Tibial nerve (tissue), 3 donors: ENCODE results near the gene SLC16A12.
"Not testable (repeated sequence)": the region's sequence is repeated elsewhere in the genome, so short reads cannot be mapped to it uniquely, and the experiment has no call there.

Experiments used
- CTCF ChIP-seq, 5 experiments: fragments of 200-600 bp in 3 of 5; fragments of 450-650 bp in 2 of 5; sonication (generic) in 3 of 5; IDR thresholded peaks; one replicate each; pipeline ENCODE4 v1.5.1; 2016 to 2019; ENCODE audit warnings: antibody characterized with exemption in 5 of 5, mild to moderate bottlenecking in 3 of 5, moderate library complexity in 2 of 5
- POLR2A ChIP-seq, 2 donors: fragments of 450-650 bp; IDR thresholded peaks; one replicate each; pipeline ENCODE4 v1.6.1; 2017; ENCODE audit warnings: antibody characterized with exemption in 2 of 2, mild to moderate bottlenecking in 2 of 2, moderate library complexity in 2 of 2

GRCh38 chr10:89409282-89409681, 126.1 kb downstream of the SLC16A12 start:
- TF ChIP-seq CTCF, POLR2A (IDR thresholded peaks at IDR 0.05): not testable (repeated sequence)
